ENCODE measurements around the gene ARL15. TPM values are rescaled to one million over a fixed set of nuclear protein-coding genes. Genes with fewer than 3 reads are reported as not detected.

ARL15 gene
- total and polyA plus RNA-seq, 2 of the 4 experiments (the other 2 are of a cell fraction): 7.3 to 19.2 TPM

GRCh38 chr5:53971131-53971530 lies 339.2 kb downstream of the ARL15 start:
- no peaks in the 10 kb centered on the region for H3K79me1 ChIP-seq (ENCODE audit: low read depth in 1 of 2, low read length in 2 of 2)
- H2AK9ac ChIP-seq (replicated peaks; ENCODE audit: low read depth, low read length, poor library complexity): no peak overlapping the region
- H2AK5ac ChIP-seq (ENCODE audit: low read depth, low read length): no peak overlapping the region
- POLR2A ChIA-PET (ENCODE audit: unreplicated experiment): no interaction called here
- H3K9me1 ChIP-seq (ENCODE audit: insufficient read depth, low read length): no peaks in the 10 kb centered on the region
- in situ Hi-C loops (cut with MboI; ENCODE audit: low sequenced_read_pairs): no loop called here
- CTCF ChIA-PET: no interaction called here
- no peak overlapping the region for H4K91ac ChIP-seq (ENCODE audit: insufficient read depth, low read depth, low read length)
- no peaks in the 10 kb centered on the region for H3K4me1 ChIP-seq (ENCODE audit: control insufficient read depth, insufficient read depth, low read length)
- H3K4ac ChIP-seq (ENCODE audit: low read depth, low read length): no peak overlapping the region
- WGBS, 2 experiments (ENCODE audit: extremely low coverage in 2 of 2, insufficient read length in 1 of 2): no CpG with 5 or more reads among the region's 2 CpGs
- no TSS peak for BruUV-seq (replicated peaks)
- H2BK15ac ChIP-seq (ENCODE audit: low read depth, low read length): no peak overlapping the region
- H3K14ac ChIP-seq (replicated peaks; ENCODE audit: low read depth, low read length): no peak overlapping the region
- no peak overlapping the region for H3K18ac ChIP-seq (ENCODE audit: low read depth, low read length)
- H2BK20ac ChIP-seq (ENCODE audit: low read depth, low read length): no peak overlapping the region
- no peak overlapping the region for H3K9ac ChIP-seq (ENCODE audit: low read depth, low read length)
- TF ChIP-seq CTCF (conservative IDR thresholded peaks at IDR 0.05; ENCODE audit: low read depth, low read length): no peak
- ATAC-seq (ENCODE audit: low read depth): no peak; the same call in 1 of the 2 replicates
- no peak overlapping the region for H3K4me3 ChIP-seq (ENCODE audit: insufficient read depth, low read depth, low read length)
- intact Hi-C loops (cut with micrococcal nuclease): no loop called here
- H3K36me3 ChIP-seq (ENCODE audit: control insufficient read depth, insufficient read depth, low read length): no peaks in the 10 kb centered on the region
- H4K5ac ChIP-seq (ENCODE audit: low read depth, low read length): no peak overlapping the region
- H3K9me3 ChIP-seq (ENCODE audit: control insufficient read depth, insufficient read depth, low read length): no peaks in the 10 kb centered on the region
- no peak overlapping the region for H2BK5ac ChIP-seq (ENCODE audit: low read depth, low read length, poor library complexity, severe bottlenecking)
- H3K4me2 ChIP-seq (ENCODE audit: low read depth, low read length): no peak overlapping the region
- no peak overlapping the region for H3K23ac ChIP-seq (ENCODE audit: low read depth, low read length)
- H2BK120ac ChIP-seq (ENCODE audit: low read depth, low read length): no peak overlapping the region
- dilution Hi-C loops (cut with HindIII; ENCODE audit: low sequenced_read_pairs, unreplicated experiment): no loop called here
- DNase-seq: no peak
- no peak overlapping the region for H3K27ac ChIP-seq (ENCODE audit: insufficient read depth, low read length)
- no peak overlapping the region for H3K56ac ChIP-seq (ENCODE audit: extremely low read depth, insufficient read depth, low read length)
- H3K27me3 ChIP-seq (ENCODE audit: control insufficient read depth, insufficient read depth, low read length): no peaks in the 10 kb centered on the region
- H4K20me1 ChIP-seq (ENCODE audit: insufficient read depth, low read length): no peaks in the 10 kb centered on the region
- no peak overlapping the region for H4K8ac ChIP-seq (ENCODE audit: low read depth in 2 of 2, low read length in 2 of 2)
- no peak overlapping the region for H2AFZ ChIP-seq (replicated peaks; ENCODE audit: low read length, poor library complexity)
